Rectal smooth muscle tissue (tissue), 1 donor: Measurements from ENCODE around the gene CD37.

Experiments used
- H3K27ac ChIP-seq: one replicate; pipeline ENCODE4 v1.7.0; 2013; ENCODE audit warnings: low read depth, low read length, inconsistent platforms
- H3K27me3 ChIP-seq: one replicate; pipeline ENCODE4 v1.7.0; 2013; ENCODE audit warnings: low read length; ENCODE audit not compliant: control insufficient read depth, insufficient read depth
- H3K36me3 ChIP-seq: one replicate; pipeline ENCODE4 v1.7.0; 2013; ENCODE audit warnings: low read length; ENCODE audit not compliant: control insufficient read depth, insufficient read depth
- H3K4me1 ChIP-seq: one replicate; pipeline ENCODE4 v1.7.0; 2013; ENCODE audit warnings: low read length; ENCODE audit not compliant: control insufficient read depth, insufficient read depth
- H3K4me3 ChIP-seq: one replicate; pipeline ENCODE4 v1.7.0; 2013; ENCODE audit warnings: low read length
- H3K9ac ChIP-seq: one replicate; pipeline ENCODE4 v1.7.0; 2013; ENCODE audit warnings: low read length

CD37 gene

GRCh38 chr19:49333418-49333805 lies 1.8 kb upstream of the CD37 start:
- H3K36me3 ChIP-seq: peaks cover 2% of the 10 kb centered on the region
- H3K4me3 ChIP-seq: peak overlapping the region; percentile 4
- no peak overlapping the region for H3K27ac ChIP-seq
- no peaks in the 10 kb centered on the region for H3K4me1 ChIP-seq
- no peak overlapping the region for H3K9ac ChIP-seq
- no peaks in the 10 kb centered on the region for H3K27me3 ChIP-seq

- Histone ChIP-seq H3K4me1 (no peaks in the 10 kb centered on the region), H3K4me3 (peak overlapping the region; percentile 4), H3K27me3 (no peaks in the 10 kb centered on the region), H3K27ac (no peak overlapping the region), H3K9ac (no peak overlapping the region), H3K36me3 (peaks cover 2% of the 10 kb centered on the region)
Measured at GRCh38 chr19:49333811-49334288, 1.4 kb upstream of the CD37 start.

- Histone ChIP-seq H3K4me1 (peaks cover 4% of the 10 kb centered on the region), H3K27me3 (no peaks in the 10 kb centered on the region), H3K9ac (no peak overlapping the region), H3K4me3 (peak overlapping the region; percentile 59), H3K27ac (no peak overlapping the region), H3K36me3 (no peaks in the 10 kb centered on the region)
Measured at GRCh38 chr19:49335784-49336481, 727 bp downstream of the CD37 start.

GRCh38 chr19:49336482-49337266 lies 1.5 kb downstream of the CD37 start:
- Histone ChIP-seq H3K4me3 (peak overlapping the region; percentile 5), H3K27ac (no peak overlapping the region), H3K4me1 (peaks cover 4% of the 10 kb centered on the region)

GRCh38 chr19:49337267-49338022 lies 2.2 kb downstream of the CD37 start:
- peak overlapping the region; percentile 15 for H3K4me3 ChIP-seq
- no peak overlapping the region for H3K27ac ChIP-seq
- no peaks in the 10 kb centered on the region for H3K27me3 ChIP-seq
- peaks cover 4% of the 10 kb centered on the region for H3K4me1 ChIP-seq
- H3K9ac ChIP-seq: no peak overlapping the region
- no peaks in the 10 kb centered on the region for H3K36me3 ChIP-seq

More at GRCh38 chr19:49336482-49337266, 1.5 kb downstream of the CD37 start:
- H3K27me3 ChIP-seq: no peaks in the 10 kb centered on the region
- no peaks in the 10 kb centered on the region for H3K36me3 ChIP-seq
- H3K9ac ChIP-seq: no peak overlapping the region

- Histone ChIP-seq H3K4me3 (peak overlapping the region; percentile 30), H3K27ac (no peak overlapping the region), H3K4me1 (peaks cover 4% of the 10 kb centered on the region), H3K27me3 (no peaks in the 10 kb centered on the region), H3K36me3 (peaks cover 6% of the 10 kb centered on the region), H3K9ac (no peak overlapping the region)
Measured at GRCh38 chr19:49338023-49338677, 2.9 kb downstream of the CD37 start.

- Histone ChIP-seq H3K4me3 (peak overlapping the region; percentile 71), H3K9ac (no peak overlapping the region), H3K4me1 (peaks cover 4% of the 10 kb centered on the region), H3K36me3 (peaks cover 7% of the 10 kb centered on the region), H3K27me3 (no peaks in the 10 kb centered on the region), H3K27ac (peak overlapping the region; percentile 82)
Measured at GRCh38 chr19:49338691-49339300, 3.6 kb downstream of the CD37 start.

- Histone ChIP-seq H3K36me3 (peaks cover 9% of the 10 kb centered on the region), H3K4me3 (peak overlapping the region; percentile 71), H3K4me1 (peaks cover 4% of the 10 kb centered on the region), H3K27me3 (no peaks in the 10 kb centered on the region), H3K27ac (peak overlapping the region; percentile 86), H3K9ac (no peak overlapping the region)
Measured at GRCh38 chr19:49339301-49340068, 4.3 kb downstream of the CD37 start.

GRCh38 chr19:49340069-49340864 lies 5.1 kb downstream of the CD37 start:
- peak overlapping the region; percentile 86 for H3K27ac ChIP-seq
- peaks cover 15% of the 10 kb centered on the region for H3K36me3 ChIP-seq
- no peak overlapping the region for H3K9ac ChIP-seq
- peaks cover 4% of the 10 kb centered on the region for H3K4me1 ChIP-seq
- H3K4me3 ChIP-seq: peak overlapping the region; percentile 61
- no peaks in the 10 kb centered on the region for H3K27me3 ChIP-seq

- H3K9ac ChIP-seq: no peak overlapping the region
- H3K27me3 ChIP-seq: no peaks in the 10 kb centered on the region
- H3K36me3 ChIP-seq: peaks cover 15% of the 10 kb centered on the region
- H3K4me3 ChIP-seq: no peak overlapping the region
- peaks cover 4% of the 10 kb centered on the region for H3K4me1 ChIP-seq
- no peak overlapping the region for H3K27ac ChIP-seq
Measured at GRCh38 chr19:49340865-49341718, 5.9 kb downstream of the CD37 start.
